ENCODE data around the gene MARCHF6.
A peak's percentile ranks its signal among the peaks of the same experiment; 100 is the strongest.
"Not testable (repeated sequence)": the region's sequence is repeated elsewhere in the genome, so short reads cannot be mapped to it uniquely, and the experiment has no call there.

The MARCHF6 gene

GRCh38 chr5:10353241-10354047 lies at the start of gene MARCHF6:
MARCHF6 (plus strand) TSS chr5:10353695; CDS start chr5:10353899, 204 bp downstream.
- Histone ChIP-seq H3K27me3 (ENCODE audit: control insufficient read depth, insufficient read depth, low read length) (no peaks in the 10 kb centered on the region), H3K4me3 (ENCODE audit: low read depth, low read length) (peak within 1 kb of the TSS; percentile 86), H3K9me3 (ENCODE audit: control insufficient read depth, insufficient read depth, low read depth, low read length) (no peaks in the 10 kb centered on the region), H3K4me1 (ENCODE audit: control insufficient read depth, insufficient read depth, low read length) (peaks cover 20% of the 10 kb centered on the region), H3K27ac (ENCODE audit: low read depth, low read length) (peak within 1 kb of the TSS; percentile 96), H3K36me3 (ENCODE audit: control insufficient read depth, insufficient read depth, low read length) (no peaks in the 10 kb centered on the region), H3K9ac (ENCODE audit: low read length) (peak within 1 kb of the TSS; percentile 80)

GRCh38 chr5:10303699-10304170 lies 49.8 kb upstream of the MARCHF6 start:
- peaks cover 18% of the 10 kb centered on the region for H3K4me1 ChIP-seq (ENCODE audit: control insufficient read depth, insufficient read depth, low read length)

GRCh38 chr5:10304932-10305331 lies 48.6 kb upstream of the MARCHF6 start:
- Histone ChIP-seq H3K27ac (ENCODE audit: low read depth, low read length) (no peak overlapping the region), H3K4me1 (ENCODE audit: control insufficient read depth, insufficient read depth, low read length) (peaks cover 18% of the 10 kb centered on the region), H3K36me3 (ENCODE audit: control insufficient read depth, insufficient read depth, low read length) (no peaks in the 10 kb centered on the region; the same call in 1 of the 2 replicates), H3K9me3 (ENCODE audit: control insufficient read depth, insufficient read depth, low read depth, low read length) (0 out of 2 replicates have a peak, but pooled peaks cover 2% of the 10 kb centered on the region), H3K9ac (ENCODE audit: low read length) (no peak overlapping the region), H3K27me3 (ENCODE audit: control insufficient read depth, insufficient read depth, low read length) (peaks cover 5% of the 10 kb centered on the region; the same call in 1 of the 2 replicates), H3K4me3 (ENCODE audit: low read depth, low read length) (no peak overlapping the region)

More at GRCh38 chr5:10303699-10304170, 49.8 kb upstream of the MARCHF6 start:
- H3K27ac ChIP-seq (ENCODE audit: low read depth, low read length): no peak overlapping the region
- no peaks in the 10 kb centered on the region; the same call in 1 of the 2 replicates for H3K36me3 ChIP-seq (ENCODE audit: control insufficient read depth, insufficient read depth, low read length)
- no peak overlapping the region for H3K4me3 ChIP-seq (ENCODE audit: low read depth, low read length)
- H3K9me3 ChIP-seq (ENCODE audit: control insufficient read depth, insufficient read depth, low read depth, low read length): 0 out of 2 replicates have a peak, but pooled peaks cover 2% of the 10 kb centered on the region
- H3K9ac ChIP-seq (ENCODE audit: low read length): no peak overlapping the region
- peaks cover 5% of the 10 kb centered on the region; the same call in 1 of the 2 replicates for H3K27me3 ChIP-seq (ENCODE audit: control insufficient read depth, insufficient read depth, low read length)

- Histone ChIP-seq H3K9me3 (ENCODE audit: control insufficient read depth, insufficient read depth, low read depth, low read length) (no peaks in the 10 kb centered on the region), H3K4me1 (ENCODE audit: control insufficient read depth, insufficient read depth, low read length) (peaks cover 22% of the 10 kb centered on the region), H3K9ac (ENCODE audit: low read length) (no peak overlapping the region), H3K27me3 (ENCODE audit: control insufficient read depth, insufficient read depth, low read length) (peaks cover 5% of the 10 kb centered on the region; the same call in 1 of the 2 replicates), H3K4me3 (ENCODE audit: low read depth, low read length) (peak overlapping the region; percentile 81; the same call in 1 of the 2 replicates), H3K36me3 (ENCODE audit: control insufficient read depth, insufficient read depth, low read length) (no peaks in the 10 kb centered on the region), H3K27ac (ENCODE audit: low read depth, low read length) (no peak overlapping the region)
Measured at GRCh38 chr5:10306114-10306513, 47.4 kb upstream of the MARCHF6 start.

GRCh38 chr5:10306806-10307205 lies 46.7 kb upstream of the MARCHF6 start:
- Histone ChIP-seq H3K9ac (ENCODE audit: low read length) (peak overlapping the region; percentile 81), H3K4me3 (ENCODE audit: low read depth, low read length) (peak overlapping the region; percentile 81), H3K9me3 (ENCODE audit: control insufficient read depth, insufficient read depth, low read depth, low read length) (no peaks in the 10 kb centered on the region), H3K36me3 (ENCODE audit: control insufficient read depth, insufficient read depth, low read length) (no peaks in the 10 kb centered on the region), H3K27me3 (ENCODE audit: control insufficient read depth, insufficient read depth, low read length) (peaks cover 5% of the 10 kb centered on the region; the same call in 1 of the 2 replicates), H3K27ac (ENCODE audit: low read depth, low read length) (no peak overlapping the region), H3K4me1 (ENCODE audit: control insufficient read depth, insufficient read depth, low read length) (peaks cover 22% of the 10 kb centered on the region)

GRCh38 chr5:10307206-10308148 lies 46.0 kb upstream of the MARCHF6 start, which contains the start of gene CMBL:
CMBL (minus strand) TSS chr5:10307902; CDS start chr5:10290762, 17,140 bp downstream.
- H3K4me3 ChIP-seq (ENCODE audit: low read depth, low read length): peak within 1 kb of the TSS; percentile 81
- H3K36me3 ChIP-seq (ENCODE audit: control insufficient read depth, insufficient read depth, low read length): no peaks in the 10 kb centered on the region
- peak within 1 kb of the TSS; percentile 81 for H3K9ac ChIP-seq (ENCODE audit: low read length)
- H3K9me3 ChIP-seq (ENCODE audit: control insufficient read depth, insufficient read depth, low read depth, low read length): no peaks in the 10 kb centered on the region
- H3K27ac ChIP-seq (ENCODE audit: low read depth, low read length): peak within 1 kb of the TSS; percentile 39; the same call in 1 of the 2 replicates
- H3K27me3 ChIP-seq (ENCODE audit: control insufficient read depth, insufficient read depth, low read length): peaks cover 5% of the 10 kb centered on the region; the same call in 1 of the 2 replicates
- peaks cover 22% of the 10 kb centered on the region for H3K4me1 ChIP-seq (ENCODE audit: control insufficient read depth, insufficient read depth, low read length)

- no peak overlapping the region for H3K27ac ChIP-seq (ENCODE audit: low read depth, low read length)
Measured at GRCh38 chr5:10308844-10309243, 44.7 kb upstream of the MARCHF6 start.

GRCh38 chr5:10310066-10310779 lies 43.3 kb upstream of the MARCHF6 start:
- H3K4me3 ChIP-seq (ENCODE audit: low read depth, low read length): no peak overlapping the region
- H3K27me3 ChIP-seq (ENCODE audit: control insufficient read depth, insufficient read depth, low read length): peaks cover 5% of the 10 kb centered on the region; the same call in 1 of the 2 replicates
- H3K36me3 ChIP-seq (ENCODE audit: control insufficient read depth, insufficient read depth, low read length): no peaks in the 10 kb centered on the region
- peaks cover 18% of the 10 kb centered on the region for H3K4me1 ChIP-seq (ENCODE audit: control insufficient read depth, insufficient read depth, low read length)
- H3K9me3 ChIP-seq (ENCODE audit: control insufficient read depth, insufficient read depth, low read depth, low read length): no peaks in the 10 kb centered on the region
- H3K9ac ChIP-seq (ENCODE audit: low read length): no peak overlapping the region
- no peak overlapping the region for H3K27ac ChIP-seq (ENCODE audit: low read depth, low read length)

More at GRCh38 chr5:10308844-10309243, 44.7 kb upstream of the MARCHF6 start:
- peaks cover 22% of the 10 kb centered on the region for H3K4me1 ChIP-seq (ENCODE audit: control insufficient read depth, insufficient read depth, low read length)
- no peak overlapping the region for H3K4me3 ChIP-seq (ENCODE audit: low read depth, low read length)
- H3K36me3 ChIP-seq (ENCODE audit: control insufficient read depth, insufficient read depth, low read length): no peaks in the 10 kb centered on the region
- no peaks in the 10 kb centered on the region for H3K9me3 ChIP-seq (ENCODE audit: control insufficient read depth, insufficient read depth, low read depth, low read length)
- no peak overlapping the region for H3K9ac ChIP-seq (ENCODE audit: low read length)
- peaks cover 5% of the 10 kb centered on the region; the same call in 1 of the 2 replicates for H3K27me3 ChIP-seq (ENCODE audit: control insufficient read depth, insufficient read depth, low read length)

- H3K36me3 ChIP-seq (ENCODE audit: control insufficient read depth, insufficient read depth, low read length); H3K9ac ChIP-seq (ENCODE audit: low read length); H3K27ac ChIP-seq (ENCODE audit: low read depth, low read length); H3K27me3 ChIP-seq (ENCODE audit: control insufficient read depth, insufficient read depth, low read length); H3K4me3 ChIP-seq (ENCODE audit: low read depth, low read length); H3K9me3 ChIP-seq (ENCODE audit: control insufficient read depth, insufficient read depth, low read depth, low read length): not testable (repeated sequence)
- H3K4me1 ChIP-seq (ENCODE audit: control insufficient read depth, insufficient read depth, low read length): peaks cover 14% of the 10 kb centered on the region
Measured at GRCh38 chr5:10310835-10311570, 42.5 kb upstream of the MARCHF6 start.

All from HUES6 (cell line).